A549 (cell line): Measurements from ENCODE around the gene PIGU. TPM values are rescaled to one million over a fixed set of nuclear protein-coding genes. Genes with fewer than 3 reads are reported as not detected.

Source experiments
- ATAC-seq, 2 experiments: fragments of 200-7000 bp in 1 of 2; fragments of >200 bp in 1 of 2; cut with Nextera tagmentation in 1 of 2; cut with Tn5 transposase in 1 of 2; 3 replicates each; pipeline versions ENCODE4 v1.8.0 to v1.9.1; 2018 to 2020; ENCODE audit warnings: mild to moderate bottlenecking in 1 of 2, moderate library complexity in 1 of 2
- CTCF ChIA-PET: fragments of 300-600 bp; sonication (Branson Sonifier 250); formaldehyde crosslinking; extraction: SDS; loops from one replicate; lab custom pipeline; 2021; ENCODE audit warnings: antibody characterized with exemption, inconsistent platforms; lab: Yijun Ruan, JAX
- POLR2A ChIA-PET: fragments of 350-600 bp; formaldehyde crosslinking; extraction: SDS; loops from one replicate; lab custom pipeline; 2021; ENCODE audit warnings: antibody characterized with exemption, inconsistent platforms; lab: Yijun Ruan, JAX
- DNase-seq, 2 experiments: peaks; one replicate each; pipeline versions ENCODE4 v3.0.0 to v3.0.0-alpha.2; 2011 to 2016; ENCODE audit warnings: low read depth in 1 of 2, low spot score in 1 of 2
- FAIRE-seq: peaks from 2 replicates; lab custom pipeline; 2011; peaks lifted over from hg19 to GRCh38; lab: Jason Lieb, UNC
- H3K27ac ChIP-seq, 2 experiments: fragments of >200 bp; sonication (Bioruptor Twin); formaldehyde crosslinking; 3 replicates each; pipeline ENCODE4 v1.5.1; 2016 to 2017
- H3K4me1 ChIP-seq: fragments of >200 bp; sonication (Bioruptor Twin); formaldehyde crosslinking; 3 replicates; pipeline ENCODE4 v1.6.1; 2016
- H3K4me2 ChIP-seq: fragments of >200 bp; sonication (Bioruptor Twin); formaldehyde crosslinking; 3 replicates; pipeline ENCODE4 v1.6.1; 2016
- H3K4me3 ChIP-seq: fragments of >200 bp; sonication (Bioruptor Twin); formaldehyde crosslinking; 3 replicates; pipeline ENCODE4 v1.5.1; 2016
- H3K9me3 ChIP-seq: fragments of >200 bp; sonication (Bioruptor Twin); formaldehyde crosslinking; 3 replicates; pipeline ENCODE4 v1.6.1; 2016
- CEBPB ChIP-seq, 2 experiments: fragments of >200 bp in 1 of 2; sonication (Bioruptor Twin) in 1 of 2; formaldehyde crosslinking in 1 of 2; IDR thresholded peaks; 2 replicates each; pipeline ENCODE4 v1.6.1; 2012 to 2016
- EP300 ChIP-seq, 2 experiments: fragments of >200 bp; sonication (Bioruptor Twin); formaldehyde crosslinking; IDR thresholded peaks; 2 replicates in 1 of 2; 3 replicates in 1 of 2; pipeline ENCODE4 v1.6.1; 2016 to 2017
- GATA3 ChIP-seq: IDR thresholded peaks from 2 replicates; pipeline ENCODE4 v1.6.1; 2012; ENCODE audit warnings: borderline replicate concordance
- HEYL ChIP-seq: fragments of 250-450 bp; sonication (Bioruptor Pico); IDR thresholded peaks from 2 replicates; pipeline ENCODE4 v1.8.0; 2021; ENCODE audit warnings: mild to moderate bottlenecking, moderate library complexity
- KDM1A ChIP-seq: fragments of 200-600 bp; sonication (generic); IDR thresholded peaks from 2 replicates; pipeline ENCODE4 v1.6.1; 2016; ENCODE audit warnings: low read depth, mild to moderate bottlenecking
- MAZ ChIP-seq: fragments of 150-350 bp; IDR thresholded peaks from 2 replicates; pipeline ENCODE4 v1.6.1; 2014; ENCODE audit warnings: antibody characterized with exemption, low read depth, low read length, borderline replicate concordance
- PHF8 ChIP-seq: fragments of 200-600 bp; sonication (generic); IDR thresholded peaks from 2 replicates; pipeline ENCODE4 v1.6.1; 2016; ENCODE audit warnings: low read depth, mild to moderate bottlenecking, antibody characterized with exemption, moderate library complexity, borderline replicate concordance
- POLR2AphosphoS2 ChIP-seq: conservative IDR thresholded peaks from 2 replicates; pipeline ENCODE4 v1.6.1; 2012; ENCODE audit warnings: low read length, improper control_type of control experiment, inconsistent platforms
- ZSCAN20 ChIP-seq: fragments of 250-450 bp; sonication (Bioruptor Pico); IDR thresholded peaks from 2 replicates; pipeline ENCODE4 v1.8.0; 2022; ENCODE audit warnings: mild to moderate bottlenecking, moderate library complexity
- WGBS: methylation state at CpG from one replicate; pipeline ENCODE4 v1.1.6; 2017; ENCODE audit errors: missing lambda C conversion rate; 5-methylcytosine and 5-hydroxymethylcytosine counted together
- polyA plus RNA-seq, 4 experiments: library from polyadenylated mRNA; depleted of rRNA in 3 of 4; stranded (reverse); fragments of >200 nt; fragmentation: RNase III in 1 of 4; extraction: RNeasy Plus Mini Kit Qiagen cat#74134 plus additional on column Dnase treatment in 1 of 4; gene quantifications; 2 replicates in 3 of 4; 3 replicates in 1 of 4; pipeline ENCODE4 v1.2.3, GENCODE V29; 2011 to 2017
- TF ChIP-seq, protein P1 (sequence below): fragments of 150-350 bp; IDR thresholded peaks from 2 replicates; pipeline ENCODE4 v1.6.1; 2014; ENCODE audit warnings: low read depth, mild to moderate bottlenecking, low read length
- TF ChIP-seq, protein P2 (sequence below): IDR thresholded peaks from 2 replicates; pipeline ENCODE4 v1.6.1; 2012
- TF ChIP-seq, protein P3 (sequence below): fragments of >200 bp; sonication (Bioruptor Twin); formaldehyde crosslinking; IDR thresholded peaks from 2 replicates; pipeline ENCODE4 v1.6.1; 2016
- TF ChIP-seq, protein P4 (sequence below): fragments of >200 bp; sonication (Bioruptor Twin); formaldehyde crosslinking; IDR thresholded peaks from 3 replicates; pipeline ENCODE4 v1.6.1; 2016
- TF ChIP-seq, protein P5 (sequence below): IDR thresholded peaks from 2 replicates; pipeline ENCODE4 v1.6.1; 2012; ENCODE audit warnings: low read depth, borderline replicate concordance

Gene PIGU
- polyA plus RNA-seq, 2 of the 4 experiments (the other 2 are of a cell fraction) = 27.8 to 103 TPM

DNA sequence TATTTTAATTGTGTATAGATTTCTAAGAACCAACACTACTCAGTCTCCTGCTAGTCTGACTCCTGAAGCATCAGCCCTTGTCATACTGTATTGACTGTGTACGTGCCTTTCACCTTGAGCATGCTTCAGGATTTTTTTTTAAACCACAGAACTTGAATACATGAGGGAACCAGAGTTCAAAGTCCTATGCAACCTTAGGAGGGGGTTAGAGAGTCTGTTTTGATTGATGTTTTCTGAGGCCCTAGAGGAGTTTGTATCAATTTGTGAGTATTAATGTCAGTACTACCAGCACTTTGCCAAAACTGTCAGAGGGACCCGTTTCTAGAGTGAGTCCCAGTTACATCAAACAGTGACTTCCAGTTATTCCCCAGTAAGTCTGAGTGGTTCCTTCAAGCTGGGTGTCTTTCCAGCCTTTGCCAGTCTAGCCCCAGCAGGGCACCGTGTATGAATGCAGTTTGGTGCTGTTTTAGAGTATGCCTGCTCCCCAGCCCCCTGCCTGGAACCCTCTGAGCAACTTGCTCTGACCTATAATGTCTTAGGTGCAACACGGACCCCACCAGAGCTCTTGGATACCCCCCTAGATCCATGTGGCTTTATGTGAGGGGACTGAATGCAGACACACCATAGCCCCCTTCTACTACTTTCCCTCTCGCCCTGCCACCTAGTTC, 35.8 kb upstream of the PIGU start (continued):
- TF ChIP-seq, protein P1, sequence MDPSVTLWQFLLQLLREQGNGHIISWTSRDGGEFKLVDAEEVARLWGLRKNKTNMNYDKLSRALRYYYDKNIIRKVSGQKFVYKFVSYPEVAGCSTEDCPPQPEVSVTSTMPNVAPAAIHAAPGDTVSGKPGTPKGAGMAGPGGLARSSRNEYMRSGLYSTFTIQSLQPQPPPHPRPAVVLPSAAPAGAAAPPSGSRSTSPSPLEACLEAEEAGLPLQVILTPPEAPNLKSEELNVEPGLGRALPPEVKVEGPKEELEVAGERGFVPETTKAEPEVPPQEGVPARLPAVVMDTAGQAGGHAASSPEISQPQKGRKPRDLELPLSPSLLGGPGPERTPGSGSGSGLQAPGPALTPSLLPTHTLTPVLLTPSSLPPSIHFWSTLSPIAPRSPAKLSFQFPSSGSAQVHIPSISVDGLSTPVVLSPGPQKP = no peak
- TF ChIP-seq, all 56 proteins: peak for 0

DNA sequence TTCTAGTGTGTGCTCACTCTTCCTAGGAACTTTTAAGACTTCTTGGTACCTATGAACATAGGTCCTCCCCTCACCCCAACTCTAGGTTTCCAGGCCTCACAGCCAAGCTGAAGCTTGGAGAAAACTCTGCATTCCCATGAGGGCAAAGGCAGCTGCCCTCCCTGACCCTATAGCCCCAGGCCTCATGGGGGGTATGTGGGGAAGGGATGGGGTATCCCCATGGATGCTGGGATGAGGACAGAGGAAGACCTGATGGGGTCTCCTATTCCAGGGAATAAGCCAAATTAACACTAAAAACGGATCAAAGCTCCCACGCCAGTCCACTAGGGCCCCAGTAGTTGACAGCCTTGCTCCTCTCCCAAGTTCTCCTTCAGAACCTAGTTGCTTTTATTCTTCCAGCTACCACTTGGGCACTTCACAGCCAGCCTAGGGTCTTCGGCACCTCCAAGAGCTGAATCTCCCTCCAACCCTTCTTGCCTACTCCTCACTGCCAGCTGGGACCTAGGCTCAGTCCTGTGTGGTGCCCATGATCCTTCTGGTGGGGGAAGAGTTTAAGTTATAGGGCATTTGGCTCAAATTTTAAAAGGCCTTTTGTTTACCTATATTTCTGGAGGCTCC, 35.0 kb upstream of the PIGU start:
- Histone ChIP-seq H3K4me1 (peaks cover 30% of the 10 kb centered on the region), H3K27ac (no peak overlapping the region), H3K4me2 (no peak overlapping the region), H3K9me3 (no peaks in the 10 kb centered on the region), H3K4me3 (no peak overlapping the region)
- CTCF ChIA-PET = interaction anchor here (0.8 to 4.5 kb wide), 9 partner anchors 8 to 399 kb away, joined by 3 to 17 read pairs (median 4); partner anchors contain the start of gene TP53INP2
- no peak for TF ChIP-seq MAZ
- TF ChIP-seq, protein P2, sequence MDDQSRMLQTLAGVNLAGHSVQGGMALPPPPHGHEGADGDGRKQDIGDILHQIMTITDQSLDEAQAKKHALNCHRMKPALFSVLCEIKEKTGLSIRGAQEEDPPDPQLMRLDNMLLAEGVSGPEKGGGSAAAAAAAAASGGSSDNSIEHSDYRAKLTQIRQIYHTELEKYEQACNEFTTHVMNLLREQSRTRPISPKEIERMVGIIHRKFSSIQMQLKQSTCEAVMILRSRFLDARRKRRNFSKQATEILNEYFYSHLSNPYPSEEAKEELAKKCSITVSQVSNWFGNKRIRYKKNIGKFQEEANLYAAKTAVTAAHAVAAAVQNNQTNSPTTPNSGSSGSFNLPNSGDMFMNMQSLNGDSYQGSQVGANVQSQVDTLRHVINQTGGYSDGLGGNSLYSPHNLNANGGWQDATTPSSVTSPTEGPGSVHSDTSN = no peak
- no peak for DNase-seq
- POLR2A ChIA-PET = no interaction called here
- ATAC-seq = no peak
- WGBS = 91% methylated on average over 3 of the region's 3 CpGs
- FAIRE-seq = no peak

DNA sequence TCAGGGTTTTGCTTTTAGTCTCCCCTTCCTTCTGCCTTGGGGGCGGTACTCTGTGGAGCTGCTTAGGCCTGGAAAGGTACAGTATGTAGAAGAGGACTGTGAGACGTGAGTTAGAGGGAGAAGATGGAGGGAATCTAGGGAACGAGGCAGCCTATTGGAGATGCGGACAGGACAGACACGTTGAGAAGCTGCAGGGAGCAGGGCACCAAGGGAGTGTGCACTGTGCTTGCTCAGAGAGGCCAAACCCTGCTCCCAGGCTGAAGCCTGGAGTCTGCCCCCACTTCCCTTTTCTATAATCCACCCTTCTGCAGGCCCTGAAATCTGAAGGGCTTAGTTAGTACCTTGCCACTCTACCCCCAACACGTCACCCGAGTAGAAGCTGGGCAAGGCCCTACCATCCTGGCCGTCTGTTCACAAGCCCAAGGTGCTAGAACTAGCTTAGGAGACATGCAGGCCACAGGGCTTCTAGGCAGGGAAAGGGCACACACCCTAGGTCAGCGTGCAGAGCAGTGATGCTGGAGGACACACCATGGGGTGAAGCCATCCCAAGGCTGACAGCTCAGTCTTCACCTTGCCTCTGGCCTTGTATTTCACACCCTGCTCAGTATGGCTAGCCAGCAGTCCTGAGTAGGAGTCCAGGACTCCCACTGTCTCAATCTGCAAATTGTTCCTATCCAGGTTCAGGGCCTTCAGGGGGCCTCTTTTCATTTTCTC, 34.1 kb upstream of the PIGU start:
- Histone ChIP-seq H3K4me3 (no peak overlapping the region), H3K4me2 (no peak overlapping the region; the same call in 2 of the 3 replicates), H3K9me3 (no peaks in the 10 kb centered on the region), H3K4me1 (peaks cover 30% of the 10 kb centered on the region), H3K27ac (no peak overlapping the region)
- FAIRE-seq = no peak
- DNase-seq = no peak
- TF ChIP-seq, protein P3, sequence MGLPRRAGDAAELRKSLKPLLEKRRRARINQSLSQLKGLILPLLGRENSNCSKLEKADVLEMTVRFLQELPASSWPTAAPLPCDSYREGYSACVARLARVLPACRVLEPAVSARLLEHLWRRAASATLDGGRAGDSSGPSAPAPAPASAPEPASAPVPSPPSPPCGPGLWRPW = no peak
- TF ChIP-seq POLR2AphosphoS2 (no peak; the same call in 1 of the 2 replicates), HEYL (CRISPR knock-in tag) (no peak), EP300 (IDR thresholded peaks at IDR 0.05) (no peak), GATA3 (no peak), ZSCAN20 (no peak), PHF8 (no peak)
- TF ChIP-seq, protein P4, sequence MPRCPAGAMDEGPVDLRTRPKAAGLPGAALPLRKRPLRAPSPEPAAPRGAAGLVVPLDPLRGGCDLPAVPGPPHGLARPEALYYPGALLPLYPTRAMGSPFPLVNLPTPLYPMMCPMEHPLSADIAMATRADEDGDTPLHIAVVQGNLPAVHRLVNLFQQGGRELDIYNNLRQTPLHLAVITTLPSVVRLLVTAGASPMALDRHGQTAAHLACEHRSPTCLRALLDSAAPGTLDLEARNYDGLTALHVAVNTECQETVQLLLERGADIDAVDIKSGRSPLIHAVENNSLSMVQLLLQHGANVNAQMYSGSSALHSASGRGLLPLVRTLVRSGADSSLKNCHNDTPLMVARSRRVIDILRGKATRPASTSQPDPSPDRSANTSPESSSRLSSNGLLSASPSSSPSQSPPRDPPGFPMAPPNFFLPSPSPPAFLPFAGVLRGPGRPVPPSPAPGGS = no peak
- TF ChIP-seq, protein P5, sequence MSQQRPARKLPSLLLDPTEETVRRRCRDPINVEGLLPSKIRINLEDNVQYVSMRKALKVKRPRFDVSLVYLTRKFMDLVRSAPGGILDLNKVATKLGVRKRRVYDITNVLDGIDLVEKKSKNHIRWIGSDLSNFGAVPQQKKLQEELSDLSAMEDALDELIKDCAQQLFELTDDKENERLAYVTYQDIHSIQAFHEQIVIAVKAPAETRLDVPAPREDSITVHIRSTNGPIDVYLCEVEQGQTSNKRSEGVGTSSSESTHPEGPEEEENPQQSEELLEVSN = no peak
- no peak for ATAC-seq
- POLR2A ChIA-PET = no interaction called here
- CTCF ChIA-PET = interaction anchor here (0.7 to 8.6 kb wide), 14 partner anchors 9 to 520 kb away, joined by 3 to 108 read pairs (median 4); no protein-coding TSS in a partner anchor
- 94% methylated on average over 9 of the region's 9 CpGs for WGBS

DNA sequence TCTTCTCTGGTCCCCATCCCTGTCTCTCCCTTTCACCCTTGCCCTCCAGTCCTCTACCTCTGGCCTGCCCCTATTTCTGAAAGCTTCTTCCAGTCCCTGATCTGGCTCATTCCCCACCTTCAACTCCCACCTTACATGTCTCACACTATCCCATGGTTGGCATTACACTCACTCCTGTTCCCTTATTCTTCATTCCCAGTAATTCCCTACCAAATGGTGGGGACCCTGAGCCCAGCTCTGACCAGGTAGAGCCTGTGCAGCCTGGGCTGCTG, 33.6 kb upstream of the PIGU start:
- ATAC-seq (no peak), FAIRE-seq (no peak), DNase-seq (no peak)
- H3K4me1 ChIP-seq = peaks cover 36% of the 10 kb centered on the region
- peak overlapping the region in 1 of 2 experiments; percentile 99; a peak in 3 of 6 replicates for H3K27ac ChIP-seq
- H3K4me2 ChIP-seq = peak overlapping the region; percentile 88
- ChIA-PET CTCF (interaction anchor here (0.7 to 8.6 kb wide), 13 partner anchors 9 to 520 kb away, joined by 3 to 108 read pairs (median 4); no protein-coding TSS in a partner anchor), POLR2A (no interaction called here)
- peak overlapping the region; percentile 64 for H3K4me3 ChIP-seq
- TF ChIP-seq KDM1A (no peak), POLR2AphosphoS2 (0 out of 2 replicates have a peak, but pooled peaks have one; percentile 28), CEBPB (IDR thresholded peaks at IDR 0.05) (no peak)
- no peaks in the 10 kb centered on the region for H3K9me3 ChIP-seq
